GM21390 (cell line): ENCODE data around the gene BDKRB2.

Source experiments
- ATAC-seq: cut with Tn5 transposase; IDR thresholded peaks from one replicate; pipeline ENCODE4 v1.9.1; 2021; ENCODE audit not compliant: unreplicated experiment

Gene BDKRB2

DNA sequence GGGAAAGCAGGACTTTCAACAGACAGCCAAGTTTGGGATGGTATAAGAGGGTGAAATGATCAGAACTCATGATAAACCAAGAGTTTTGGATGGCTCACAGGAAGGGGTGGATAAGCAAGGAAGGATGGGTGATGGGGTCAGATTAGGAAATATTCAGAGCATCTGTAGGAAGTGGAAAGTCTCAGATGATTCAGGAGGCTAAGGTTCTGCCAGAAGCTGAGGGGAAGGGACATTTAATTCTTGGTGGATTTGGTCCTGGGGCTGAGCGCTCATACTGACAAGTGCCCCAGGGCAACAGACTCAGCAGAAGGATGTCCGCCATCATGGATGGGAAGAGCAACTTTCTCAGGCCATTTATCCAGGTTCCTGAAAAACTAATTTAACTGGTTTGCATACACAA is 28.4 kb upstream of the BDKRB2 start:
- no peak for ATAC-seq

DNA sequence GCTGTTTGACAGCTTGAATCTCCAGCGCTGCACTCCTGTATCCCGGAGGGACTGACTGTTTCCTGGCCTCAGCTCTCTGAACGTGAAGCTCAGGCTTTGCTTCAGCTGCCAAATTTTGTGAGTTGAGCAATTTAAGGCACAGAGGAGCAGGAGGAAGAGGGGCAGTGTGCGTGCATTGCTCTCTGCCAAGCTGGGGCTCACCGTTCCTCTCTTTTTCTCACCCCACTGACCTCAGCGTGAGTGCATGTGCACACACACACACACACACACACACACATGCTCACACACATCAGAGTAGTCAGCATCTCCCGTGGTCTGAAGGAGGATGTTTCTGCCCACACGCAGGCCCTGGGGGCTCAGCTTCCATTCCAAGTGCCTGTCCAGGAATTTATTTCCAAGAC is 27.8 kb upstream of the BDKRB2 start:
- no peak for ATAC-seq

DNA sequence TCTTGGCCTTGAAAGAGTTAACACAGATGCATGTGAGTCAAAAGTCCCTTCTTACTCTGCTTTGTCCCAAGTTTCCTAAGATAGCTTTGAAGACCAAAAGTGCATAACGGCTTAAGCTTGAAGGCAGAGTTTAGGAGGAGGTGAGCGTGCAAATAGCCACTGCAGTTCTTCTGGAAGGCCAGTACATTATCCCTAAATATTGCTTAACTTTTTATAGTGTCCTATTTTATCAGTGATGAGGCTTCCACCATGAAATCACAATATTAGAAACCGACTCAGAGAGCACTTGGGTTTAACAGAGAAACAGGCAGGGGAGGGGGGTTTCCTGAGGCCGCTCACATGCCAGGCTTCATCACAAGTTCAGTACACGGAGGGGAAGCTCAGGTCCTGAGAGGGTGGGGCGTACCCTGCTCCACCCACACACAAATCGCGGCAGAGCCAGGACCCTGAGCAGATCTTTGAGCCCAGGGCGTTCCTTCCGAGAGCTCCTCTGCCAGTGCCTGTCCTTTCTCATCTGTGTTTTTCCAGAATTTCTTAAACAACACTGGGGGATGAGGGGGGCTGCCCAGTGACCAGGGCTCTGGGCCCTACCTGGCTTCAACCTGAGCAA is 26.8 kb upstream of the BDKRB2 start:
- ATAC-seq: no peak

DNA sequence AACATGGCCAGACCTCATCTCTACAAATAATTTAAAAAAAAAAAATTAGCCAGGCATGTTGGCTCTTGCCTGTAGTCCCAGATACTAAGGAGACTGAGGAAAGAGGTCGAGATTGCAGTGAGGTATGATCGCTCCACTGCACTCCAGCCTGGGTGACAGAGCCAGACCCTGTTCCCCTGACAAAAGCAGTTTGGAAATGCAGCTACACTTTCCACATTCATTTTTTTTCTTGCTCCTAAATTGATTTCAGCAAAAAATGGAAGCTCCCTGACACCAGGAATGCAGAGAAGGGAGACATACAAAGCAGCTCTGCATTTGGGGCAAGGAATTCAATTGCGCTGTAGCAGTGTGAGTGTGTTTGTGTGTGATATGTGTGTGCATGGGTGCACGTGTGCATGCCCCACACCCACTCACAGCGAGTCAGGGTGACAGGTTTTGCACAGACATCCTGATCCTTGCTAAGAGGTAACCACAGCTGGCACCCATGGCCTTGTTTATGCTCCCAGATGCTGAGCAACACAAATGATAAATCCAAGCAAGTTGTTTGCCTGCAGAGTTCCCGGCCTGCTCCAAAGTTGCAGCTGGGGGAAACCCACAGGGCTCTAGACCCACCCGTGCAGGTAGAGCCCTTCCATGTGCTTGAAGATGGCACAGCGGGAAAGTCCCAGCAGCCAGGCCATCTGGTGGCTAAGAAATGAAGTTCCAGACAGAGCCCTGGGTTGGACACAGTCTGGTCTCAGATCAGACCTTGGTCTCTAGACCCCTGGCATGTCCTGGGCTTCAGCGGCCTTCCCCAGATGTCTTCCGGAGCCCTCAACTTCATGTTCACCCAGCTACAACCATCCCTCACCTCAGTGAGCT is 25.9 kb upstream of the BDKRB2 start:
- ATAC-seq: no peak

GRCh38 chr14:96180043-96180874 is 24.4 kb upstream of the BDKRB2 start:
- no peak for ATAC-seq

DNA sequence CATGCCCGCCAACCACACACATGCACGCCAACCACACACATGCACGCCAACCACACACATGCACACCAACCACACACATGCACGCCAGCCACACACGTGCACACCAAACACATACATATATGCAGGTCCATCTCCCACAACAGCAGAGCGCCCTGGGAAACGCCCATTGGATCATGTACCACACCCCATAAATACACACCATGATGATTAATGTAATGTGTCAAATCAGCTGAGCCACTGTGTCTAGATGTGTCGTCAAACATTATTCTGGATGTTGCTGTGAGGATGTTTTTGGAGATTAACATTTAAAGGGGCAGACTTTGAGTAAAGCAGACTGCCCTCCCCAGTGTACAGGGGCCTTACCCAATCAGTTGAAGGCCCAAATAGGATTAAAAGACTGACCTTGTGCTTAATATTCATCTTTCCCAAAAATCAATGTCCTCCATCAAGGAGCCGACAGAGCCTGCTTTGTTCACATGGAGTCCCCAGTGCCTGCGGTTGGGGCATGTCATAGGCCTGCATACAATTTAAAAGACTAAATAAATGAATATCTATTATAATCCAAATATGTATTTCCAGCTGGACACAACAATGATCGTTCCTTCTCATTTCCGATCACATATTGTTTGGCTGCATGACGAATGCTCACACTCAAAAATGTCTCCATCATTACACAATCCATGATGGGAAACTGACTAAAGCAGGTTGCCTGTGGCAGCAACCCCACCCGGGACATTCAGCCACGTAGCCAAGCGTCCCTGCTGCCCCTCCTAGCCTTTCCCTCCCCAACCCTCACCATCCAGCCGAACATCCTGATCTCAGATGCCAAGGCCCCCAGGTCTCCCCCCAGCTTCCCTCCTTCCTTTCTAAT is 23.2 kb upstream of the BDKRB2 start:
- no peak for ATAC-seq

DNA sequence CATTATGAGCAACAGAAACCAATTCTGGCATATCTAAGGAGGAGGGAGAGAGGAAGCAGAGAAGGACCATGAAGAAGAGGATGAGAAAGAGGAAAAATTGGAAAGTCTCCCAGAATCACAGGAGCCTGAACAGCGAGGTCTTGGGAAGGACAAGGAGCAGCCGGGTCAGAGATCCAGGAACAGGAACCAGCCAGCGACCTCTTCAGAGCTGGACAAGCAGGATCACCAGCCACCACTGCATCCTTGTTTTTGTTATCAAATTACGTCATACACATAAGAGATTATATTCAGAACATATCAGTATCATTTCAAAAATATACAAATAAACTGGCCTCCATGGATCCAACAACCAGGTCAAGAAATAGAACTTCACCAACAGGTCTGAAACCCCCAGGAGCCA is 22.1 kb upstream of the BDKRB2 start:
- no peak for ATAC-seq

- ATAC-seq: no peak
Observed at GRCh38 chr14:96184737-96185136, 19.9 kb upstream of the BDKRB2 start.

DNA sequence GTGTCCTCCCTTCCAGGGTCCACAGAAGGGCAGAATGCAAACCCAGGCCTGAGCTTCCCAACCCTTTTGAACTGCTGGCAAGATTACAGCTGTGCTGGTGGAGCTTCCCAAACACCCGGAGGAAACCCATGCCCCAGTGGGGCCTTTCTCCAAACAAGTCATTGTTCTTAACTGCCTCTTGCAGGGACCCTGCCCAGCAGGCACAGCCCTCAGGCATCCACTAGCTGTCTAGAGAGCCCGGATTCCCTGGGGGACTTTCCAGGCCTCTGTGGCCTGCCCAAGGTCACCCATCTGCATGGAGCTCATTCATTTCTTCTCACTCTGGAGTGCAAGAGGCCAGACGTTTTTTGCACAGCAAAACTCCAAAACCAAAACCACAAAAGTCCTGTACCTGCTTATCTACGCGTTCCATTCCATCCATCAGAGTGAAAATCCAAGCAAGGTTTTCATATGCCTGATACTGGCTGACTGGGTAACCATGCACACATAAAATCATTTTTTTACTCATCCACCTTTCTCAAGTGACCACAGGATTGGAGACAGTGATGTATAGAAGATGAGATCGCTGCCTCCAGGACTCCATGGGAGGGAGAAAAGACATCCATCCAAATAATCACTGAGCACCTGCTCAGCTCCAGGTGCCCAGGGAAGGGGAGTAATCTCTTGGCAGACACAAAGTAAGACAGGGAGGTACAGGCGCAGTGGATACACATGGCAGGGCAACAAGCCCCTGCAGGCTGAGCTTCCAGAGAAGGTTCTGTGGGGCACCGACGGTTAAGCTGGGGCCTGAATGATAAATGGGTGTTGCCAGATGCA is 17.2 kb upstream of the BDKRB2 start:
- ATAC-seq: no peak

GRCh38 chr14:96189281-96189711 is 15.3 kb upstream of the BDKRB2 start:
- no peak for ATAC-seq

- no peak for ATAC-seq
Observed at GRCh38 chr14:96191353-96191752, 13.3 kb upstream of the BDKRB2 start.

- ATAC-seq: no peak
Observed at GRCh38 chr14:96191841-96192462, 12.7 kb upstream of the BDKRB2 start.

DNA sequence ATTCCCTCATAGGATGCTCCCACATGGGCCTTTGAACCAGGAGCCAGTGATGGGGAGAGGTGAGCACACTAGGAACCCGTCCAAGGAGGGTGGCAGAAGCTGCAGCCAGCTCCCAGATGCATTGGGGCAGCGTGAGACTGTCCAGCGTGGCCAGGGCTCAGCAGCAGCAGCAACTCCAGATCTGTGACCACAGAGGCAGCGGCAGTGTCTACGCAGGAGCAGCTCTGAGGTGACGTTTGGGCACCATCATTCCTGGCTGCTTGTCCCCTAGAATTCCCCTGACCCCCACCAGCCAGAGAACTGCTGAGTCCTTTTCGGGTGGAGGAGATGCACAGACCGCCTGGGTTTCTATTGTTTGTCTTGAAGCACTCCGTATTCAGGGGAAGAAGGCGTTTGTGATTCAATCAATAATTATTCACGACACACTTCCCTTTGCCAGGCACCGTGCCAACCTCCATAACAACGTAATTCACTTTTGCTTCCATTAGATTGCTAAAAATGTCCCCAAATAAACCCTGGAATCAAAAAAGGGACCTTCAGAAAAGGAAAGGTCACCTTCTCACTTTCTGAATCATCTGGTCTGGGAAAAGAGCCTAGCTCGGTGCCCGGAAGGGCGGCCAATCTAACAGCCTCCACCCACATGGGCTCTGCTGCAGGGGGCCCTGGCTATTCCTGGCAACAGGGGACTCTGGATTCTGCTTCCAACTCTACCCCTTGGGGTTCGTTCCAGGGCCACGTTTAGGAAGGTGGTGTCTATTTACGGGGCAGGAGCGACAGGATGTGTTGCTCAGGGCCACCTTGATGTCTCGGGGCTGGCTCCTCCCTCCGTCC is 11.4 kb upstream of the BDKRB2 start:
- ATAC-seq: no peak

DNA sequence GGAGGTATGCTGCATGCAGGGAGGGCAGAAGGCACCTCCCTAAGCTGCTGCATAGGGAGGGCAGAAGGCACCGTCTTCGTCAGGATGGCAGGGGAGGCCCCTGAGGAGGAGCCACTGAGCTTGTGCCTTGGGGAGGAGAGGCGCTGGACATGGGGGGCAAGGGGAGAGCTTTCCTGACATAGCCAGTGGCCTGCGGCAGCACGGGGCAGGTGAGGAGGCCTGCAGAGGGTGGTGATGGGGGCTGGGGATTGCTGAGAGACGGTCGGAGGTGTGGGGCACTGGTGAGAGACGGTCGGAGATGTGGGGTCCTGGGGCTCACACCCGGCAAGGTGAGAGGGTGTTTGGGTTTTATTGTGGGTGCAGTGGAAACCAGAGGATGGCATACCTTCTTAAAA is 10.4 kb upstream of the BDKRB2 start:
- no peak for ATAC-seq

DNA sequence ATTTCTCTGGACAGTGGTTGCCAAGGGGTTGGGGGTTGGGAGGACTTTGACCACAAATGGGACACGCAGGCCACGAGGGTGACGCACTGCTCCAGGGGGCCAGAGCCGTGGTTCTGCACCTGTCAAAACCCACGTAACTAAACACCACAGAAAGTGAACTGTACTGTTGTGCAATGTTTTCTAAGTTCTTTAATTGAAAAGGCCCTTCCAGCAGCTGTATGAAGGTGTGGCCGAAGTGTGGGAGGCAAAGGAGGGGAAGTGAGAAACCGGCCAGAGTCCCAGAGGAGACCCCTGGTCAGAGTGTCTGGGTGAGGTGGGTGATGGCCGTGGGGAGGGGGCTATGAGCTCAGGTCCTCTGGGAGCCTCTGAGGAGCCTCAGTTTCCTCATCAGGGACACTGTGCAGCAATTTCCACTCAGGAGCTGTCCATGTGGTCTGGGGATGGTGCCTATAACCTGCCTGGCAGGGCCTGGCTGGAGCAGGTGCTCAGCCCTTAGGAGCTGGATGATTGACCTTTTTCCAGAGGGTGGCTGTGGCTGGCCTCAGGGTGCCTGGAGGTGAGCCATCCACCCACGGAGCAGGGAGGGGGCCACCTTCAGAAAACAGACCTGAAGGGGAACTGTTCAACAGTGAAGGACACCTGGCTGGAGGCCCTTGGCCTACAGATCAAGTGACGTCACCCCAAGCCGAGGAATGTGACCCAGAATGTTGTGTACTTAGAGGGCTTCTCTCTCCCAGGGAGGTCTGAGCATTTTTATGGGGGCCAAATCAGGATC is 9.8 kb upstream of the BDKRB2 start:
- ATAC-seq: no peak

- ATAC-seq: no peak
Observed at GRCh38 chr14:96195441-96196081, 9.1 kb upstream of the BDKRB2 start.

DNA sequence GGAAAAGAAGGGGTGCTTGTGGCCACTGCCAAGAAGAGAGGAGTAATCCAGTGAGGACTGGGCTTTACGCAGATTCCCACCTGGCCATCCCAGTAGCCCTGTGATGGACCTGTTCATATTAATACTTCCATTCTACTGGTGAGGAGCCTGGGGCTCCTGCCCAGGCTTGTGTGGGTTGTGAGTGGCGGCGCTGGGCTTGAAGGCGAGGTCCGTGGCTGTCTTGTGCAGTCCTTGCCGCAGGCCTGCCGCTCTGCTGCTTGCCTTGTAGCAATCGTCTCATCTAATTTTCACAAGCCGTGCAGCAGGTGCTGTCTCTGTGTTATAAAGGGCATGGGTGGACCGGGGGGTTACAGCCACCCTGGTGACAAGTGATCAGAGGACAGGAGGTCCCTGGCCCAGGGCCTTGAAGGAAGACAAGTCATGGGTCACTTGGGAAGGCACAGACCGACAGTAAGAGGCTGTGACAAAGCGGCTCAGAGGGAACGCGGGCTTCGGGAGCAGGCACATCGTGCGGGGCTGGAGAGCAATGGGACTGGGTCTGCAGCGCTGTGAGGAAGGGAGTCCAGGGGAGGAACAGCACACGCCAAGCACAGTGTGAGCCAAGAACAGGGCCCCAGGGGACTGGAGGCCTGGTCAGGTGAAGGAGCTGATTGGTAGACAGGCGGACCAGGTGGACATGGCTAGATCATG is 7.3 kb upstream of the BDKRB2 start:
- no peak for ATAC-seq
